ENCODE measurements around the gene SORBS2.

Gene SORBS2

DNA sequence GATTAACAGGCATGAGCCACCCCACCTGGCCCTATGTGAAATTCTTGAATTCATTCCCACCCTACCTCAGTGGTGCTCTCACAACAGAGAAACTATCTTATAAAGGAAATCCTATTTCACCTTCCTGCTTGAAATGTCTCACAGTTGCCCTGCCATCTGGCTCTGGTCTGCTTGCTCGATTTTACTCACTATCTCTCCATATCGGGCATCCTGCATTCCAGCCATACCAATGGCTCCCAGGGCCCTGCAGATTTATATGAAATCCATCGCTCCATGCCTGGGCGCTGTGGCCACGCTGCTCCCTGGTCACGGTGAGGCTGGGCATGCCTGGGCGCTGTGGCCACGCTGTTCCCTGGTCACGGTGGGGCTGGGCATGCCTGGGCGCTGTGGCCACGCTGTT lies 15.8 kb downstream of the SORBS2 start:
- TF ChIP-seq ZC3H10 (CRISPR knock-in tag; IDR thresholded peaks at IDR 0.05): no peak
- TF ChIP-seq SNAI2 (CRISPR knock-in tag; IDR thresholded peaks at IDR 0.05): no peak
- TF ChIP-seq, protein P1, sequence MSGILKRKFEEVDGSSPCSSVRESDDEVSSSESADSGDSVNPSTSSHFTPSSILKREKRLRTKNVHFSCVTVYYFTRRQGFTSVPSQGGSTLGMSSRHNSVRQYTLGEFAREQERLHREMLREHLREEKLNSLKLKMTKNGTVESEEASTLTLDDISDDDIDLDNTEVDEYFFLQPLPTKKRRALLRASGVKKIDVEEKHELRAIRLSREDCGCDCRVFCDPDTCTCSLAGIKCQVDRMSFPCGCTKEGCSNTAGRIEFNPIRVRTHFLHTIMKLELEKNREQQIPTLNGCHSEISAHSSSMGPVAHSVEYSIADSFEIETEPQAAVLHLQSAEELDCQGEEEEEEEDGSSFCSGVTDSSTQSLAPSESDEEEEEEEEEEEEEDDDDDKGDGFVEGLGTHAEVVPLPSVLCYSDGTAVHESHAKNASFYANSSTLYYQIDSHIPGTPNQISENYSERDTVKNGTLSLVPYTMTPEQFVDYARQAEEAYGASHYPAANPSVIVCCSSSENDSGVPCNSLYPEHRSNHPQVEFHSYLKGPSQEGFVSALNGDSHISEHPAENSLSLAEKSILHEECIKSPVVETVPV (CRISPR knock-in tag; IDR thresholded peaks at IDR 0.05): no peak
- no peak for TF ChIP-seq BACH2 (CRISPR knock-in tag; IDR thresholded peaks at IDR 0.05; ENCODE audit: borderline replicate concordance)
- no peak for TF ChIP-seq GLIS3 (CRISPR knock-in tag; IDR thresholded peaks at IDR 0.05)
- TF ChIP-seq ZNF8 (CRISPR knock-in tag; IDR thresholded peaks at IDR 0.05): no peak
- no peak for TF ChIP-seq TOX (CRISPR knock-in tag; IDR thresholded peaks at IDR 0.05; ENCODE audit: borderline replicate concordance)
- peak; percentile 25; the same call in 1 of the 2 replicates for TF ChIP-seq ISL1 (CRISPR knock-in tag; IDR thresholded peaks at IDR 0.05)
- no peak for TF ChIP-seq ZFP3 (CRISPR knock-in tag; IDR thresholded peaks at IDR 0.05)
- peak; percentile 82 for ATAC-seq

DNA sequence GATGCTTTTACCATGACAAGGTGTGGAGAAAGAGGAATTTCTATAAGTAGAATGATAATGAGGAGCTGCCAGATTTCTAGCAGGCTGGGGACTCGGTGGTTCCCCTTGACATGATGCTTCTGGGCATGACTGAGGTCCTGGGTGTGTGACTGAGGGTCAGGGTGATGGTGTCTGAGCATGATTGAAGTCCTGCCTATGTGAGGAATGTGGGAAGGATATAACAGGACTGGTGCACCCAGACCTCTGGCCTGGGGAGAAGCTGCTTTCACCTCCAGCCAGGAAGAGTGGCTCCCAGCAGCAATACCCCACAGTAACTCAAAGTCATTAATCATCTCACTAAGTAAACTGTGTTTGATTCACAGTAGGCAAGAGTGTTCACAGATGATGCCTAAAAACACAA lies 17.4 kb downstream of the SORBS2 start:
- no peak for TF ChIP-seq ZNF70 (CRISPR knock-in tag; IDR thresholded peaks at IDR 0.05)
- TF ChIP-seq, protein P1 (CRISPR knock-in tag; IDR thresholded peaks at IDR 0.05): no peak
- TF ChIP-seq, protein P2, sequence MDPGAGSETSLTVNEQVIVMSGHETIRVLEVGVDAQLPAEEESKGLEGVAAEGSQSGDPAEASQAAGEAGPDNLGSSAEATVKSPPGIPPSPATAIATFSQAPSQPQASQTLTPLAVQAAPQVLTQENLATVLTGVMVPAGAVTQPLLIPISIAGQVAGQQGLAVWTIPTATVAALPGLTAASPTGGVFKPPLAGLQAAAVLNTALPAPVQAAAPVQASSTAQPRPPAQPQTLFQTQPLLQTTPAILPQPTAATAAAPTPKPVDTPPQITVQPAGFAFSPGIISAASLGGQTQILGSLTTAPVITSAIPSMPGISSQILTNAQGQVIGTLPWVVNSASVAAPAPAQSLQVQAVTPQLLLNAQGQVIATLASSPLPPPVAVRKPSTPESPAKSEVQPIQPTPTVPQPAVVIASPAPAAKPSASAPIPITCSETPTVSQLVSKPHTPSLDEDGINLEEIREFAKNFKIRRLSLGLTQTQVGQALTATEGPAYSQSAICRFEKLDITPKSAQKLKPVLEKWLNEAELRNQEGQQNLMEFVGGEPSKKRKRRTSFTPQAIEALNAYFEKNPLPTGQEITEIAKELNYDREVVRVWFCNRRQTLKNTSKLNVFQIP (CRISPR knock-in tag; IDR thresholded peaks at IDR 0.05; ENCODE audit: borderline replicate concordance, low read depth): no peak
- TF ChIP-seq ESRRG (CRISPR knock-in tag; IDR thresholded peaks at IDR 0.05): no peak
- no peak for TF ChIP-seq RARB (CRISPR knock-in tag; IDR thresholded peaks at IDR 0.05)
- no peak for TF ChIP-seq ARNTL (CRISPR knock-in tag; IDR thresholded peaks at IDR 0.05; ENCODE audit: borderline replicate concordance, low read depth)
- TF ChIP-seq TCF4 (CRISPR knock-in tag; IDR thresholded peaks at IDR 0.05; ENCODE audit: borderline replicate concordance): no peak
- TF ChIP-seq OSR1 (CRISPR knock-in tag; IDR thresholded peaks at IDR 0.05): no peak
- TF ChIP-seq GLIS3 (CRISPR knock-in tag; IDR thresholded peaks at IDR 0.05): no peak
- TF ChIP-seq TOX (CRISPR knock-in tag; IDR thresholded peaks at IDR 0.05; ENCODE audit: borderline replicate concordance): no peak

DNA sequence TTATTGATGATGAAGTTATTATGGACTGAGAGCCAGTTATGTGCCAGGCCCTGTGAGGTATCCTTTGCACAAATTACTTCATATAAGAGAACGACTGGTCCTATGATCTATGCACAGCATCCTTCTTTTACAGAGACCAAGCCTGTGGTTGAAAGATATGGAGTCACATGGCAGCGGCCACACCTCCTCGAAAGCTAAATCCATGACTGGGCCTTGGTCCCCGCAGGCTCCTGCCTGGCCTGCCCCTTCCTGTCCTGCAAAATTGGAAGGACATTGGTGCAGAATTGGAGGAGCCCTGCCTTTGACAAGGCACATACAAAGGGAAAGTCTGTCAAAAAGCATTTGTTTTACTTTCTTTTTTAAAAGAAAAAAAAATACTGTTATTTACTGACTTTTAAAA lies 18.3 kb downstream of the SORBS2 start:
- no peak for ATAC-seq
- TF ChIP-seq, protein P1 (CRISPR knock-in tag; IDR thresholded peaks at IDR 0.05): no peak
- no peak for TF ChIP-seq ISL1 (CRISPR knock-in tag; IDR thresholded peaks at IDR 0.05)
- no peak for TF ChIP-seq OSR1 (CRISPR knock-in tag; IDR thresholded peaks at IDR 0.05)
- no peak for TF ChIP-seq ZNF565 (CRISPR knock-in tag; conservative IDR thresholded peaks at IDR 0.05; ENCODE audit: low read depth)
- no peak for TF ChIP-seq CSDC2 (CRISPR knock-in tag; IDR thresholded peaks at IDR 0.05)
- TF ChIP-seq BACH2 (CRISPR knock-in tag; IDR thresholded peaks at IDR 0.05; ENCODE audit: borderline replicate concordance): no peak
- TF ChIP-seq, protein P3, sequence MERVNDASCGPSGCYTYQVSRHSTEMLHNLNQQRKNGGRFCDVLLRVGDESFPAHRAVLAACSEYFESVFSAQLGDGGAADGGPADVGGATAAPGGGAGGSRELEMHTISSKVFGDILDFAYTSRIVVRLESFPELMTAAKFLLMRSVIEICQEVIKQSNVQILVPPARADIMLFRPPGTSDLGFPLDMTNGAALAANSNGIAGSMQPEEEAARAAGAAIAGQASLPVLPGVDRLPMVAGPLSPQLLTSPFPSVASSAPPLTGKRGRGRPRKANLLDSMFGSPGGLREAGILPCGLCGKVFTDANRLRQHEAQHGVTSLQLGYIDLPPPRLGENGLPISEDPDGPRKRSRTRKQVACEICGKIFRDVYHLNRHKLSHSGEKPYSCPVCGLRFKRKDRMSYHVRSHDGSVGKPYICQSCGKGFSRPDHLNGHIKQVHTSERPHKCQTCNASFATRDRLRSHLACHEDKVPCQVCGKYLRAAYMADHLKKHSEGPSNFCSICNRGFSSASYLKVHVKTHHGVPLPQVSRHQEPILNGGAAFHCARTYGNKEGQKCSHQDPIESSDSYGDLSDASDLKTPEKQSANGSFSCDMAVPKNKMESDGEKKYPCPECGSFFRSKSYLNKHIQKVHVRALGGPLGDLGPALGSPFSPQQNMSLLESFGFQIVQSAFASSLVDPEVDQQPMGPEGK (CRISPR knock-in tag; IDR thresholded peaks at IDR 0.05; ENCODE audit: borderline replicate concordance): no peak
- TF ChIP-seq, protein P2 (CRISPR knock-in tag; IDR thresholded peaks at IDR 0.05; ENCODE audit: borderline replicate concordance, low read depth): no peak
- no peak for TF ChIP-seq ZFP30 (CRISPR knock-in tag; IDR thresholded peaks at IDR 0.05)

More for the DNA sequence above, 17.4 kb downstream of the SORBS2 start:
- no peak for ATAC-seq

Data from SK-N-SH treated with all-trans-retinoic acid at 6 μM for 48 hours (cell line).